A673 (cell line): ENCODE measurements around the gene IGSF21. TPM values are rescaled to one million over a fixed set of nuclear protein-coding genes. Genes with fewer than 3 reads are reported as not detected.

Experiments used
- BruUV-seq: library from RNA; stranded (reverse); fragments of 400-500 nt; replicated peaks from 2 replicates; lab custom pipeline; 2021; lab: Mats Ljungman, UMichigan
- CTCF ChIA-PET: fragments of 300-600 bp; sonication (Branson Sonifier 250); formaldehyde crosslinking; loops from one replicate; lab custom pipeline; 2022; ENCODE audit warnings: antibody characterized with exemption; lab: Charles Lee
- POLR2A ChIA-PET: fragments of 300-600 bp; sonication (Branson Sonifier 250); formaldehyde crosslinking; loops from one replicate; lab custom pipeline; 2022; ENCODE audit warnings: antibody characterized with exemption; ENCODE audit not compliant: low non-redundant PET; lab: Charles Lee
- DNase-seq: peaks from one replicate; pipeline ENCODE4 v3.0.0-alpha.2; 2015; ENCODE audit warnings: low spot score
- H3K27ac ChIP-seq: fragments of 200-600 bp; sonication (generic); 2 replicates; pipeline ENCODE4 v1.5.1; 2016; ENCODE audit warnings: mixed run types, low read depth, mild to moderate bottlenecking, mixed read lengths, antibody characterized with exemption, low read length; ENCODE audit not compliant: poor library complexity, severe bottlenecking
- H3K27me3 ChIP-seq: fragments of 200-600 bp; sonication (generic); replicated peaks from 2 replicates; pipeline ENCODE4 v1.6.1; 2017; ENCODE audit warnings: mixed run types, low read depth, mild to moderate bottlenecking, mixed read lengths, antibody characterized with exemption, low read length; ENCODE audit not compliant: insufficient read depth, poor library complexity
- H3K36me3 ChIP-seq: fragments of 200-600 bp; sonication (generic); 2 replicates; pipeline ENCODE4 v1.6.1; 2016; ENCODE audit warnings: mixed run types, mild to moderate bottlenecking, mixed read lengths, antibody characterized with exemption, low read length; ENCODE audit not compliant: insufficient read depth, poor library complexity, severe bottlenecking
- H3K4me1 ChIP-seq: fragments of 200-600 bp; sonication (generic); 2 replicates; pipeline ENCODE4 v1.6.1; 2017; ENCODE audit warnings: mixed run types, mild to moderate bottlenecking, mixed read lengths, antibody characterized with exemption, low read length; ENCODE audit not compliant: insufficient read depth, poor library complexity, severe bottlenecking
- H3K4me3 ChIP-seq: fragments of 200-600 bp; sonication (generic); 2 replicates; pipeline ENCODE4 v1.5.1; 2016; ENCODE audit warnings: low read depth, mixed run types, mild to moderate bottlenecking, mixed read lengths, low read length; ENCODE audit not compliant: poor library complexity, severe bottlenecking
- H3K9me3 ChIP-seq: fragments of 200-600 bp; sonication (generic); 2 replicates; pipeline ENCODE4 v1.6.1; 2016; ENCODE audit warnings: mixed run types, low read depth, mild to moderate bottlenecking, mixed read lengths, antibody characterized with exemption, low read length; ENCODE audit not compliant: poor library complexity, severe bottlenecking
- CTCF ChIP-seq: fragments of 300-800, 200-600 bp; sonication (generic); conservative IDR thresholded peaks from 2 replicates; pipeline ENCODE4 v1.5.1; 2017; ENCODE audit warnings: low read depth, mild to moderate bottlenecking, antibody characterized with exemption, low read length, moderate library complexity, mixed read lengths
- EZH2 ChIP-seq: fragments of 200-600 bp; sonication (generic); IDR thresholded peaks from 2 replicates; pipeline ENCODE4 v1.6.1; 2017; ENCODE audit warnings: borderline replicate concordance, low read depth, mild to moderate bottlenecking, mixed read lengths, antibody characterized with exemption, low read length; ENCODE audit not compliant: poor library complexity, severe bottlenecking
- intact Hi-C: fragments of 100-400 bp; cut with micrococcal nuclease; formaldehyde crosslinking; loops from one replicate; pipeline ENCODE4 v1.10.0; 2022; ENCODE audit not compliant: unreplicated experiment
- total RNA-seq: library from RNA; stranded (reverse); gene quantifications from 2 replicates; pipeline ENCODE4 v1.2.3, GENCODE V29; 2021

The IGSF21 gene
- total RNA-seq, 1 experiment from 2014 or later: 3.2 TPM

GRCh38 chr1:18101508-18101907, 6.1 kb upstream of the IGSF21 start:
- H3K4me1 ChIP-seq: no peaks in the 10 kb centered on the region
- TF ChIP-seq CTCF: no peak
- TF ChIP-seq EZH2: no peak
- H3K9me3 ChIP-seq: no peaks in the 10 kb centered on the region
- POLR2A ChIA-PET: no interaction called here
- intact Hi-C loops: loop anchor here (2.0 to 5.0 kb wide), 3 partner anchors 117 to 439 kb away; no protein-coding TSS in a partner anchor
- H3K27ac ChIP-seq: no peak overlapping the region
- no TSS peak for BruUV-seq
- CTCF ChIA-PET: interaction anchor here (0.6 to 1.5 kb wide), 4 partner anchors 178 to 448 kb away, joined by 3 to 12 read pairs (median 6); no protein-coding TSS in a partner anchor
- H3K4me3 ChIP-seq: no peak overlapping the region
- no peak for DNase-seq
- H3K27me3 ChIP-seq: peaks cover 4% of the 10 kb centered on the region
- H3K36me3 ChIP-seq: no peaks in the 10 kb centered on the region

- Histone ChIP-seq H3K4me3 (no peak overlapping the region), H3K36me3 (no peaks in the 10 kb centered on the region), H3K27ac (no peak overlapping the region), H3K27me3 (peaks cover 24% of the 10 kb centered on the region), H3K4me1 (peaks cover 8% of the 10 kb centered on the region), H3K9me3 (no peaks in the 10 kb centered on the region)
- BruUV-seq: no TSS peak
- CTCF ChIA-PET: no interaction called here
- no peak for DNase-seq
- TF ChIP-seq EZH2: no peak
- TF ChIP-seq CTCF: no peak
- intact Hi-C loops: loop anchor here (5.0 kb wide), 1 partner anchor 442 kb away; no protein-coding TSS in a partner anchor
- POLR2A ChIA-PET: no interaction called here
Observed at GRCh38 chr1:18103788-18104421, 3.7 kb upstream of the IGSF21 start.

- Histone ChIP-seq H3K27ac (no peak overlapping the region), H3K4me3 (no peak overlapping the region), H3K9me3 (no peaks in the 10 kb centered on the region), H3K36me3 (no peaks in the 10 kb centered on the region), H3K27me3 (peaks cover 31% of the 10 kb centered on the region), H3K4me1 (peaks cover 14% of the 10 kb centered on the region)
- CTCF ChIA-PET: no interaction called here
- intact Hi-C loops: loop anchor here (5.0 kb wide), 1 partner anchor 442 kb away; no protein-coding TSS in a partner anchor
- POLR2A ChIA-PET: no interaction called here
- no TSS peak for BruUV-seq
- TF ChIP-seq CTCF (no peak), EZH2 (no peak)
- no peak for DNase-seq
Observed at GRCh38 chr1:18104546-18105100, 3.0 kb upstream of the IGSF21 start.
